NCI-H2171 (cell line): Measurements from ENCODE around the gene NPIPB6.
"Not testable (repeated sequence)": the region's sequence is repeated elsewhere in the genome, so short reads cannot be mapped to it uniquely, and the experiment has no call there.

Experiments
- DNase-seq: peaks from one replicate; lab custom pipeline; 2025; lab: John Stamatoyannopoulos, UW

NPIPB6 gene

DNA sequence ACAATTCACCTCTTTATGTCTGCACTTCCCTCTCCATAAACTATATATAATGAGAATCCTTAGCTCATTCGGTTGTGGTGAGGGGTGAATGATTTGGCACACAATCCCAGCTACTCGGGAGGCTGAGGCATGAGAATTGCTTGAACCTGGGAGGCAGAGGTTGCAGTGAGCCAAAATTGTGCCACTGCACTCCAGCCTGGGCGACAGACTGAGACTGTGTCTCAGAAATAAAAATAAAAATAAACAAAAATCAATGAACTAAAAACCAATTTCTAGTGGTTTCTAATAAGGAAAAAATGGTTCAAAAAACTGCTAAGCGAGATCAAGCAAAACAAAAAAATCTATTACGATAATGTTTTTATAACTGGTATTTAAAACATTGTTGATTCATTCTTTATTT, at the start of gene NPIPB6:
TSS of gene NPIPB6 (minus strand) at position 101 of the 400 bp plus-strand sequence. CDS start 686 bp downstream, outside the sequence.
- DNase-seq, result not testable (repeated sequence)

DNA sequence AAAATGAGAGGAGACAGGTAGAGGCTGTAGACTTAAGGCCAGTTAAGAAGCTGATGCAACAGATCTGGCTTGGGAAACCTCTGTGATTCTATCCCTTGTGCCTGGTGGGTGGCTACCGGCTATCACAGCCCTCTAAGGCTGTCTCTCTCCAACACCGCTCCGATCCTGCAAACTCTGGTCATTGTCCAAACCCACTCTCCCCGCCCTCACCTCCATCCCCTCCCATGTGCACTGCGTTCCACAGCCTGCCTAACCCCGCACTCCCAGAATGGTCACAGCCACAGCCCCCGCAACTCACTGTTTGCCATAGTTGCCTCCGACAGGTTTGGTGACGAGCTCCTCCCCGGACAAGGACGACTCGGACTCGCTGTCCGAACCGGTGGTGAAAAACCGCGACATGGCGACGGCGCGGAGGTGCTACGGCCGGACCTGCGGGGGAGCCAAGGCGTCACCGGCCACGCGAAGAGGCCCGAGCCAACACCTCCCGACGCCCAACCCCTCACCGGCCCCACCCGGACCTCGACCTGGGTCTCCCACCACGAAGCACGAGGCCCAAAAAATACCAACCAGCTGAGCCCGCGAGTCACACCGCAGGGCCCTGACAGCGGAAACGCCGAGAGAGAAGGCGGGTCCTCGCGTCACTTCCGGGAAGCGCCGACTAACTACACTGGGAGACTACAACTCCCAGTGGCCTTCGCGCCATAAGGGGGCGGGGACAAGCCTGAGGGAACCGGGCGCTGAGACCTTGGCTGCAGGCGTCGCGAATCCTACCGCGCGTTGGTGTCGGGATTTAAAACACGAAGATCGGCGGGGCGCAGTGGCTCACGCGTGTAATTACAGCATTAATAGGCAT, 40.1 kb upstream of the NPIPB6 start, which contains the start of gene EIF3CL:
TSS of gene EIF3CL (minus strand) at position 622 of the 853 bp plus-strand sequence. CDS start at position 399, 223 bp downstream.
- DNase-seq, result not testable (repeated sequence)

DNA sequence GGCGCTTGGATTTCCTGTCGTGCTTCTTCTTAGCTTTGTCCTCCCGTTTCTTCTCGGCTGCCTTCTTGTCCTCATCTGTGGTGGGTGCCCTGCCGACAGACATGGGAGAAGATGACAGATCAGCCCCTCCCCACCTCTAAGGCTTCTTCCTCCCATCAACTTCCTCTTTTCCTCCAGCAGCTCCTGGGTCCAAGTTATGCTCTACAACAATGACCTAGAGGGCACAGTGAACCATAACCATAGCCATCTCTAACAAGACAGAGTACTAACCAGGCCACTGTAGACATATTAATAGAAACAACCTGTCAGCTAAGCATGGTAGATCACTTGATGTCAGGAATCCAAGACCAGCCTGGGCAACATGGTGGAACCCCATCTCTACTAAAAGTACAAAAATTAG, 28.7 kb upstream of the NPIPB6 start:
- not testable (repeated sequence) for DNase-seq

DNA sequence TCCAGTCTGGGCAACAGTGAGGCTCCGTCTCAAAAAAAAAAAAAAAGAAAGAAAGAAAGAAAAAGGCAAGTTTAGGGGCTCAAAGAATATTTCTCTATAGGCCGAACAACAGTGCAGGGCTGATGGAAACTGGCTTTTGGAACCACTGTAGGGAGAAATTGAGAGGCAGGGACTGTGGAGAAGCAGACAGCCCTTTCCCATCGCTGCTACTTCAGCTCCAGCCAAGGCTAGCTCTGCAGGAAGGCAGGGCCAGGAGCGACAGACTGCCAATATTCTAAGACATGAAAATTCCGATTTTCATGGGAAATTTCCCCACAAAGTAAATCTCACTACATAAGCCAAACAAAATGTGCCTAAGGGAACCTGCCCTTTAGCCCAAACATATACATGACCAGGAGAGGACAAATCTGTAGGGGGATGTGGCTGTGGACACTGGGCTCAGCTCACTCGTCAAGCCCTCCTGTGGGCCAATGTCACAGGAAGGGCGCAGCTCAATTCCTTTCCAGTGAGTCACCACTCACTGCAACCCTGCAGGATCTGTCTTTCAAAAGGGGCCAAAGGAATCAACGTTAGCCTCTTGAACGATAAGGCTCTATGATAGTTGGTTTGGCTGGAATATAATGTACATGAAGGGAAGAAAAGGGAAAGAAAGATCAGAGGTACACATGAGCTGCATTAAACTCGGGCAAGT, 19.0 kb upstream of the NPIPB6 start:
- DNase-seq, result not testable (repeated sequence)

DNA sequence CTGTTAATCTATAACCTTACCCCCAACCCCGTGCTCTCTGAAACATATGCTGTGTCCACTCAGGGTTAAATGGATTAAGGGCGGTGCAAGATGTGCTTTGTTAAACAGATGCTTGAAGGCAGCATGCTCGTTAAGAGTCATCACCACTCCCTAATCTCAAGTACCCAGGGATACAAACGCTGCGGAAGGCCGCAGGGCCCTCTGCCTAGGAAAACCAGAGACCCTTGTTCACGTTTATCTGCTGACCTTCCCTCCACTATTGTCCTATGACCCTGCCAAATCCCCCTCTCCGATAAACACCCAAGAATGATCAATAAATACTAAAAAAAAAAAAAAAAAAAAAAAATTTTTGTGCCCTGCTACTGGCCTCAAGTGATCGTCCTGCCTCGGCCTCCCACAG, 14.5 kb upstream of the NPIPB6 start:
- not testable (repeated sequence) for DNase-seq

DNA sequence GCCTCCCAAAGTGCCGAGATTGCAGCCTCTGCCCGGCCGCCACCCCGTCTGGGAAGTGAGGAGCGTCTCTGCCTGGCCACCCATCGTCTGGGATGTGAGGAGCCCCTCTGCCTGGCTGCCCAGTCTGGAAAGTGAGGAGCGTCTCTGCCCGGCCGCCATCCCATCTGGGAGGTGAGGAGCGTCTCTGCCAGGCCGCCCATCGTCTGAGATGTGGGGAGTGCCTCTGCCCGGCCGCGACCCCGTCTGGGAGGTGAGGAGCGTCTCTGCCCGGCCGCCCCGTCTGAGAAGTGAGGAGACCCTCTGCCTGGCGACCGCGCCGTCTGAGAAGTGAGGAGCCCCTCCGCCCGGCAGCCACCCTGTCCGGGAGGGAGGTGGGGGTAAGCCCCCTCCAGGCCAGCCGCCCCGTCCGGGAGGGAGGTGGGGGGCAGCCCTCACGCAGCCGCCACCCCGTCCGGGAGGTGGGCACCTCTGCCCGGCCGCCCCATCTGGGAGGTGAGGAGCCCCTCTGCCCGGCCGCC, 13.9 kb upstream of the NPIPB6 start:
- DNase-seq, result not testable (repeated sequence)

DNA sequence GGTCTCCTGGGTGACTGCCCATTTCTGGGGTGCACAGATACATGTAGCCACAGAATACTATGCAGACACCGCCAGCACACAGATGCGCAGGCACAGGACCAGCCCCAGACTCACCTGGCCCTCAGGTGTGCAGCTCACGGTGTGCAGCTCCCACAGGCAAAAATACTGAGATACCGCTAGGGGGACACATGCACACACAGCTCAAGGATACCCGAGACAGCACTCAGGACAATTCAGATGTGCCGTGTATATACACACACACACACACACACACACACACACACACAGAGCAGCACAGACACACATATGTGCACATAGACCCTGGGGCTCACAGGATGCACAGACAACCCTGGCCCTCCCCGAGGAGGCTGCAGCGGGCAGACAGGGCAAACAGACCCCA, 11.8 kb upstream of the NPIPB6 start:
- not testable (repeated sequence) for DNase-seq

DNA sequence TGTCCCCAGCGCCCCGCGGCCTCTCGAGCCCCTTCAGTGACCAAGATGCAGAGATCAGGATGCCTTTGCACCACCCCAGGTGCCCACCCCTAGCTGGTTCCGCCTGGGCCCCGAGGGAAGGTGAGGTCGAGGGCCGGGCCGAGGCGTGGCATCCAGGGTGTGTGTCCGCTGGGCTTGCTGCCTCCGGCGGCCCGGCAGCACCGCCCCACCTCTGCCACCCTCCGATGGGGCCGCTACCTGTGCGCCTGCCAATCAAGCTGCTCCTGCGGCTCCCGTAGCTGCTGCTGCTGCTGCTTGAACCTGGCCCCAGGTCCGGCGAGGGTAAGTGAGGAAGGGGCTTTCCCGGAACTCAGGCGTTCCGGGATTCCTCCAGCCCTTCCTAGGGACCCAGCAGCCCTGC, 11.0 kb upstream of the NPIPB6 start:
- DNase-seq, result not testable (repeated sequence)

DNA sequence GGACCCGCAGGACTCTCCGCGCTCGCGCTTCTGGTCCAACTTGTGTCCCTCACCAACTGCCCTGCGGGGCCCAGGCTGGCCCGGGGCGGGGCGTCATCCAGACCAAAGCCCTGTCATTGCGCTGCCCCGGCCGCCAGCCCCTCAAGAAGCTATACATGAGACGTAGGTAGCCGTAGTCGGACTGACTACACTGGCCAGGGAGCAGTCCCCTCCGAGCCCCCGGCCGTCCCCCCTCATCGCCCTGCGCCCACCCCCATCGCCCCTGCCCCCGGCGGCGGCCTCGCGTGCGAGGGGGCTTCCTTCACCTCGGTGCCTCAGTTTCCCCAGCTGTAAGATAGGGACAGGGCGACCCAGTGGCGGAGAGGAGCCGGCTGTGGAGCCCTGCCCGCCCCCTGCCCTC, 4.6 kb upstream of the NPIPB6 start:
- not testable (repeated sequence) for DNase-seq

DNA sequence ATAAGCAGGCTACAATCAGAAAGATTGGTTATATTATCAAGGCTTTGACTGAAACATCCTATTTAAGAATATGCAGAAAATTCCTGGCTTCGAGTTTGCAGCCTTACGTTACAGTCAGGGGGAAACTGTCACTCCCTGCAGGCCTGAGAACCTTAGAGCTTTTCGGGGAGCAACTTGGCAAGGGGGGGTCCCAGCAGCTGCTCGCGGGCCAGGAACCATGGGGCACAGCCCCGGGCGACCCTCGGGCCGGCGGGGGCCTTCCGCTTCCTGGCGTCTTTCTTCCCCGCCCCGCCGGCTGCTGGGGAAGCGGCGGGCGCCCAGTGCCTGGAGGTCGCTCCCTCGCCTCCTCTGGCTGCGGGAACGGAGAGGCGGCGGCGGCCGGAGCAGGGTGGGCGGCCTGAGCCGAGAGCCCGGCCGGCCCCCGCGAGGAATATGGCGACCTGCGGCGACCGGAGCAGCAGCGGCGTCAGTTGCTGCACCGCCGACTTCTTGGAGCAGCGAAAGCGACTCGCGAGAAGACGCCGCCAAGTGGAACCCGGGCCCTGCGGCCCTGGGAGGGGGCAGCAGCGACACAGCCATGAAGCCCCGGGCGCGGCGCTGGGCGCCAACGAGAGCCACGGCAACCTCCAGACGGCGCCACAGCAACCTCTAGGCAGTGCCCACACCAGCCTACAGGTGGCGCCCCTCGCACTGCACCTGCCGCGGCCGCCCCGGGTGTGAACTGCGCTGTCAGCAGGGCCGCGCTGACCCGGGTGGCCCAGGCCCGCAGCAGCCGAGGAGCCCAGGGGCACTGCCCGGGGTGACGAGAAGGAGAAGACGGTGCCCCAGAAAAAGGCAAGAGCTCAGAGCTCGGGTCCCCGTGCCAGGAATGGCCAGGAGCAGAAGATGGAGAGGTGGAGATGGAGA, 1.2 kb upstream of the NPIPB6 start:
- DNase-seq, result not testable (repeated sequence)

DNA sequence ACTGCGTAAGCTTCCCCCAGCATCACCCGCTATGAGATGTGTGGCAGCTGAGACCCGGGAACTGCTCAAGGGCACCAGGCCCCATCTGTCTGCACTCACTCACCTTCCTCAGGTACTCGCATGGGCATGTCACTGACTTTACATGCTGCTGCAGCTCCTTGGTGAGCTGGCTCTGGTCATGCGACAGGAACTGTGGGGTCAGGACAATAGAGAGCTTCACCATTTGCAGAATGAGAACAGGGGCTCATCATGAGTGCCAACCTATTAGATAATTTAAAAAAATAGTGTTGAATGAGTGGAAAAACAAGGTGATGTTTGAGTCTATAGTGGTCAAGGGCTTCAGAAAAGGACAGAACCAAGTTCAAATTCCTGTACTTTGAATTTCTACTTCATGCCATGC, 708 bp downstream of the NPIPB6 start:
- DNase-seq, result not testable (repeated sequence)

DNA sequence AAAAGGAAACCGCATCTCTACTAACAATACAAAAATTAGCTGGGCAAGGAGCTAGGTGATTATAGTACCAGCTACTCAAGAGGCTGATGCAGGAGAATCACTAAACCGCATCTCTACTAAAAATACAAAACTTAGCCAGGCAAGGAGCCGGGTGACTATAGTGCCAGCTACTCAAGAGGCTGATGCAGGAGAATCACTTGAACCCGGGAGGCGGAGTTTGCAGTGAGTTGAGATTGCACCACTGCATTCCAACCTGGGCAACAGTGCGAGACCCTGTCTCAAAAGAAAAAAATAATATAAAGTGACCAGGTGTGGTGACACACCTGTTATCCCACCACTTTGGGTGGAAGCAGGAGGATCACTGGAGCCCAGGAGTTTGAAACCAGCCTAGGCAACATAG, 25.1 kb downstream of the NPIPB6 start:
- DNase-seq, result not testable (repeated sequence)

DNA sequence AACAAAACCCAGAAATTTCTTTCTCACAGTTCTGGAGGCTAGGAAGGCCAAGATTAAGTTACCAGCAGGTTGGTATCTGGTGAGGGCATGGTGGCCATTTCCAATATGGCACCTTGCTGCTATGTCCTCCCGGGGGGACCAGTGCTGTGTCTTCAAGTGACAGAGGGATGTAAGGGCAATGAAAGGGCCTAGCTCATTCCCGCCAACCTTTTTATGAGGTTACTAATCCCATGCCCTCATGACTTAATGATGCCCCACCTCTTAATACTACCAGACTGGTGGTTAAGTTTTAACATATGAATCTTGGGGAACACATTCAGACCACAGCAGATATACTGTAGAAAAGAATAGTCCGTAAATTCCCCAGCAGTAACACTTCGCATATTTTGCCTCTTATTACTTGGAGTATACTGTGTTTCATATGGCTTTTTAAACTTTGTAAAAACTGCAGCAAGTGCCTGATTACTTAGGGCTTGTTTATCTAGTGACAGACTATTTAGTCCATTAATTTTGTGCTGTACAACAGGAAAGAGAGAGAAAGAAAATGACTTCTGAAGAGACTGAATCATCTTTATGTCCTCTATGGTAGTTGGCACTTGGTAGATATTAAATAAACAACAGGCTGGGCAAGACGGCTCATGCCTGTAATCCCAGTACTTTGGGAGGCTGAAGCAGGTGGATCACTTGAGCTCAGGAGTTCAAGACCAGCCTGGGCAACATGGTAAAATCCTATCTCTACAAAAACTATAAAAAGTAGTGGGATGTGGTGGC, 26.2 kb downstream of the NPIPB6 start:
- not testable (repeated sequence) for DNase-seq

DNA sequence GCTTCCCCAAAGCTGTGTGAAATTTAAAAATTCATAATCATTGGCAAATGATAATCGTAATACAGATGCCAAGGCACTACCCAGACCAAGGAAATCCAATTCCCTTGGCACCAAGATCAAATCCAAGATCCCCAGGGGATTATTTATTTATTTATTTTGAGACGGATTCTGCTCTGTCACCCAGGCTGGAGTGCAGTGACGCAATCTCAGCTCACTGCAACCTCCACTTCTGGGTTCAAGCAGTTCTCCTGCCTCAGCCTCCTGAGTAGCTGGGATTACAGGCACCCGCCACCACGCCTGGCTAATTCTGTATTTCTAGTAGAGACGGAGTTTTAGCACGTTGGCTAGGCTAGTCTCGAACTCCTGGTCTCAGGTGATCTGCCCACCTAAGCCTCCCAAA, 27.6 kb downstream of the NPIPB6 start:
- DNase-seq, result not testable (repeated sequence)

DNA sequence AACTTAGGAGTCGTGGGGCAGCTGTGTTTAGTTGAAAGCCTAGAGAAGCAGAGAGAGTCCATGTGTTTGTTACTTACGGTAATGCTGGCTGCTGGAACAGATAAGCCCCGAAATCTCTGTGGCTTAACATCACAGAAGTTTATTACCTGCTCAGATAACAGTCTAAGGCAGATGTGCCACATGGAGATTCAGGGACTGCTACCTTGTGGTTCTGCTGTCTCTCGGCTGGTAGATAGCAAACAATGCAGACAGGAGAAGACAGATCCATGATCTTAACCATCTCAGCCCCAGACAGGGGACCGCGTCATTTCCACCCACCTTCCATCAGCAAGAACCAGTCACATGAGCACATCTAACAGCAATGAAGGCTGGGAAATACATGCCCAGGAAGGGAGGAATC, 30.7 kb downstream of the NPIPB6 start:
- not testable (repeated sequence) for DNase-seq

DNA sequence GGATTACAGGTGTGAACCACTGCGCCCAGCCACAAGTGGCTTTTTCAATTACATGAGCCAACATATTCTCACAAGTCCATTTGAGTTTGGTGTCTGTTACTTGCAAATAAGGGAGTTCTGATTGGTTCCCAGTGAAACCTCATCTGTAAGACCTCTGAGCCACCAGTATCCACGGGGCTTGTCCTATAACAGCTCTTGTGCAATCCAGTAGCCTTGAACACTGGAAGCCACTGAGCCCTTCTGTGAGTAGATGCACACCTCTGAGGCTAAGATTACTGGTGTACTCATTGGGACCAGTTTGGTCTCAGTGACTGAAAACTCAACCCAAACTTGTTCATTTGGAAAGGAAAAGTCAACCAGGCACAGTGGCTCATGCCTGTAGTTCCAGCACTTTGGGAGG, 32.3 kb downstream of the NPIPB6 start:
- not testable (repeated sequence) for DNase-seq

DNA sequence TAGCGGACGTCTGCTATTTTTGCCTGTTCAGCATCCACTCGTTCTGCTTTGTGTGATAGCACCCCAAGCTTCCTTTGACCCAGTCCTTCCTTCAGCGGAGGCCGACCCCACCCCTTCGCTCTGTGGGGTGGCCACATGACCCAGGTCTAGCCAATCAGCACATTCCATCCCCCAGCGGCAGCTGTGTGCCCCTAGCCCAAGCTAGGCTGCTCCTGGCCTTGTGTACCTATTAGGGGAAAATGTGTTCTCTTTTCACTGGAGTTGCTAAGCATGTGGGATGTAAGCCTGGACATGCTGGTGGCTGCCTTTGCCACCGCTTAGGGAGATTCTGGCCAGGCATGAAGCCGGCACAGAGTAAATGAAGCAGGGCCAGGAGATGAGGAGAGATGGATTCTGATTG, 33.1 kb downstream of the NPIPB6 start:
- DNase-seq, result peak; percentile 72

DNA sequence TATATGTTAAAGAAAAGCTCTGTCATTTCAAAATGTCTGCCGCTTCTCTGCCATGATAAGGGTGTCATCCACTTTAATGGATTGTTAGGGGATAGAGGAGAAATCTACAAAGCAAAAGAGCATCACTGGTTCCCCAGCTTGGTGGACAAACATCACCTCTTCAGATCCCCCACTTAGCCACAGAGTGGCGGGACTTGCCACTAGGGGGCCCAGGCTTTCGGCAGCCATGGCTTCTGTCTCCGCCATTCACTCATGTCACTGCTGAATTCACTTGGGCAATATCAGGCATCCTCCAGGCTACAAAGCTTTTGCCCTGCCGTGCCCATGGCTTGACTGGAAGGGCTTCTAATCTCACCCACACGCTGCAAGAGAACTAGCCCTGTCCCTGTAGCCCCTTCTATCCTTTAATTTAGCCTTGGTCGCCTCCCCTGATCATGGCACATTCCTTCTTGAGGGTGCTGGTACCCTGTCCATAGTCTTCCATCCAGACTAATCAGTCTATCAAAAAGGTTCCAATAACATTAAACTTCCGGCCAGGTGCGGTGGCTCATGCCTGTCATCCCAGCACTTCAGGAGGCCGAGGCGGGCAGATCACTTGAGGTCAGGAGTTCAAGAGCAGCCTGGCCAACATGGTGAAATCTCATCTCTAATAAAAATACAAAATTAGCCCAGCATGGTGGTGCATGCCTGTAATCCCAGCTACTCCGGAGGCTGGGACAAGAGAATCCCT, 36.3 kb downstream of the NPIPB6 start:
- peak; percentile 12 for DNase-seq

DNA sequence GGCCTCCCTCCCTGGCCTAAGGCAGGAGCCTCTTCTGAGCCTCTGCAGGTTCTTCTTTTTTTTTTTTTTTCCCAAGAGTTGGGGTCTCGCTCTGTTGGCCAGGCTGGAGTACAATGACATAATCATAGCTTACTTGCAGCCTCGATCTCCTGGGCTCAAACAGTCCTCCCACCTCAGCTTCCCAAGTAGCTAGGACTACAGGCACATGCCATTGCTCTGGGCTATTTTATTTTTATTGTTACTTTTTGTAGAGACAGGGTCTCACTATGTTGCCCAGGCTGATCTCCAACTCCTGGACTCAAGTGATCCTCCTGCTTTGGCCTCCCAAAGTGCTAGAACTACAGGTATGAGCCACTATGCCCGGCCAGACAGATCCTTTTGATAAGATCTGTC, 38.4 kb downstream of the NPIPB6 start:
- DNase-seq, result no peak

DNA sequence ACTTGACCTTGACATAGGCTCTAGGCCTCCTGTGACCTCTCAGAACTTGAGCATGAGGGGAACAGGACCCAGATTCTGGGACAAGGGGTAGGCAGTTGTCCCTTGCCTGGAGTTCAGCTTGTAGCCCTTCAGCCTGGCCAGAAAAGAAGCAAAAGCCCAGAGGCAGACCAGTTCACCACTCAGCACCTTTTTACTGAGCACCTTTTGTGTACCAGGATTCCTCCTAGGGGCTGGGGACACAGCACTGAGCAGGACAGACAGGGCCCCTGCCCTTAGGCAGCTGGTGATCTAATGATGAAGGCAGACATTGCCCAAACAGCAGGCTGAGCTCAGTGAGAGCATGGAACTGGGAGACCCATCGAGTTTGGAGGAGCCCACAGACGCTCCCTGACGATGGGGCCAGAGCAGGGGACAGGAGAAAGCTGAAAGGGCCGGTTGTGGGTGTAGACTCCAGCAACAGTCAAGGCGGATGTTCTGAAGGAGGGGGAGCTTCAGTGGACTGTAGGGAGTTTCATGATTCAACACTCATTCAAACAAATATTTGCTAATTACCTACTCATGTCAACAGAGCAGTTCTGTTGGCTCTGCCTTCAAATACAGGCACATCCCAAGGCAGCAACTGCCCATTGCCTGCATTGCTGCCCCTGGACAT, 38.9 kb downstream of the NPIPB6 start:
- no peak for DNase-seq
